SJSA1 (cell line): Measurements from ENCODE around the gene BACE1. TPM values are rescaled to one million over a fixed set of nuclear protein-coding genes. Genes with fewer than 3 reads are reported as not detected.

ENCODE experiments used
- DNase-seq, 2 experiments: peaks; one replicate each; pipeline ENCODE4 v3.0.0-alpha.2; 2015 to 2020; ENCODE audit warnings: low spot score in 2 of 2, low read depth in 1 of 2
- H3K27ac ChIP-seq: fragments of 250-450 bp; sonication (Bioruptor Pico); 2 replicates; pipeline ENCODE4 v1.5.1; 2020; ENCODE audit warnings: mild to moderate bottlenecking, moderate library complexity
- H3K27me3 ChIP-seq: fragments of 250-450 bp; sonication (Bioruptor Pico); replicated peaks from 2 replicates; pipeline ENCODE4 v1.5.1; 2020; ENCODE audit warnings: mild to moderate bottlenecking, moderate library complexity
- H3K36me3 ChIP-seq: fragments of 250-450 bp; sonication (Bioruptor Pico); 2 replicates; pipeline ENCODE4 v1.5.1; 2020; ENCODE audit warnings: mild to moderate bottlenecking
- H3K4me1 ChIP-seq: fragments of 250-450 bp; sonication (Bioruptor Pico); replicated peaks from 2 replicates; pipeline ENCODE4 v1.6.1; 2021; ENCODE audit warnings: mild to moderate bottlenecking
- H3K4me3 ChIP-seq: fragments of 250-450 bp; sonication (Bioruptor Pico); 2 replicates; pipeline ENCODE4 v1.5.1; 2020; ENCODE audit warnings: mild to moderate bottlenecking
- H3K9me3 ChIP-seq: fragments of 250-450 bp; sonication (Bioruptor Pico); replicated peaks from 2 replicates; pipeline ENCODE4 v1.5.1; 2020; ENCODE audit warnings: mild to moderate bottlenecking
- total RNA-seq: library from RNA; depleted of rRNA; stranded (reverse); fragments of >200 nt; shearing (Covaris generic); gene quantifications from 2 replicates; pipeline ENCODE4 v1.2.3, GENCODE V29; 2014

BACE1 gene
- total RNA-seq, 1 experiment from 2014 or later, result 22.7 TPM

GRCh38 chr11:117299351-117300282 lies 16.4 kb downstream of the BACE1 start:
- H3K27me3 ChIP-seq, result no peaks in the 10 kb centered on the region
- no peaks in the 10 kb centered on the region for H3K4me1 ChIP-seq
- no peak for DNase-seq
- H3K27ac ChIP-seq, result no peak overlapping the region
- no peak overlapping the region for H3K4me3 ChIP-seq
- no peaks in the 10 kb centered on the region for H3K9me3 ChIP-seq
- no peaks in the 10 kb centered on the region for H3K36me3 ChIP-seq

- Histone ChIP-seq H3K36me3 (no peaks in the 10 kb centered on the region), H3K4me3 (no peak overlapping the region), H3K27ac (no peak overlapping the region), H3K9me3 (no peaks in the 10 kb centered on the region), H3K4me1 (no peaks in the 10 kb centered on the region), H3K27me3 (no peaks in the 10 kb centered on the region)
- DNase-seq, result no peak
These were observed 17.9 kb downstream of the BACE1 start for GRCh38 chr11:117298195-117298594.

DNA sequence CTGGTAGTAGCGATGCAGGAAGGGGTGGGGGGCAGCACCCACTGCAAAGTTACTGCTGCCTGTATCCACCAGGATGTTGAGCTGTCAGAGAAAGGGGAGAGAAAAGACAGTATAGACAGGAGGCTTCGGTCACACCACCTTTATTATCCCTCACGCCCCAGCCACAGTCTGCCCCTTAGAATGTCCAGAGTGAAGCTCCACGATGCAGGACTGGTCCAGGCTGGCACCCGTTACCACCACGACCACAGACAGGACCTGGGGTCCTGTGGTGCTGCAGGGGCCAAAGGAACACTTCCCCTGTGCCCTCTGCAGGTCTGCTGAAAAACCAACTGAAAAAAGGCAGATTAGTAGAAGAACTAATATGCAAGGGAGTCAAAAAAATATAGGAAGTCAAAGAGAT lies 19.2 kb downstream of the BACE1 start:
- Histone ChIP-seq H3K27me3 (no peaks in the 10 kb centered on the region), H3K4me1 (no peaks in the 10 kb centered on the region), H3K9me3 (no peaks in the 10 kb centered on the region), H3K4me3 (no peak overlapping the region), H3K36me3 (no peaks in the 10 kb centered on the region), H3K27ac (no peak overlapping the region)
- DNase-seq, result no peak

GRCh38 chr11:117295438-117296137 lies 20.5 kb downstream of the BACE1 start:
- H3K27ac ChIP-seq, result no peak overlapping the region
- DNase-seq, result no peak
- H3K4me1 ChIP-seq, result no peaks in the 10 kb centered on the region
- H3K27me3 ChIP-seq, result no peaks in the 10 kb centered on the region
- H3K4me3 ChIP-seq, result no peak overlapping the region
- peaks cover 5% of the 10 kb centered on the region; the same call in 1 of the 2 replicates for H3K36me3 ChIP-seq
- no peaks in the 10 kb centered on the region for H3K9me3 ChIP-seq

- H3K27ac ChIP-seq, result no peak overlapping the region
- H3K4me3 ChIP-seq, result no peak overlapping the region
- H3K27me3 ChIP-seq, result no peaks in the 10 kb centered on the region
- H3K36me3 ChIP-seq, result peaks cover 10% of the 10 kb centered on the region; the same call in 1 of the 2 replicates
- no peak for DNase-seq
- no peaks in the 10 kb centered on the region for H3K9me3 ChIP-seq
- H3K4me1 ChIP-seq, result no peaks in the 10 kb centered on the region
These were observed 23.4 kb downstream of the BACE1 start for GRCh38 chr11:117292616-117293015.

DNA sequence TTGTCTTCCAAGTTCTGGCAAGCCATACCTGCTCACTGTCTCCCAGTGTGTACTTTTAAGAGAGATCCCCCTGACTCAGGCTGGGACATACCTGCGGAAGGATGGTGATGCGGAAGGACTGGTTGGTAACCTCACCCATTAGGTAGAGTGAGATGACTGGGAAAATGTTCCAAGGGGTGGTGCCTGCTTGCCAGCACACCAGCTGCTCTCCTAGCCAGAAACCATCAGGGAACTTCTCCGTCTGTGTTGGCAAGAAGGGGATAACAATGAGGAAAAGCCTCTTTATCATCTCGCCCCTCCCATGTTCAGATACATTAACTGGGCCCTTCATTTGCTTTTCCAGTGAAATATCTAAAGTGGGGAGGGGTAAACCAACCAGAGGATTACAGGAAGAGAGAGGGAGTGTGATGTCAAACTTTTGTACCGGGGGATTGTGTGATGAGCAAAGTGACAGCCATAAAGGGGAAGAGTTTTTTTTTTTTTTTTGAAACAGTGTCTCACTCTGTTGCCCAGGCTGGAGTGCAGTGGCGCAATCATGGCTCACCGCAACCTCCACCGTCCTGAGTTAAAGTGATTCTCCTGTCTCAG lies 25.2 kb downstream of the BACE1 start, which contains the start of gene BACE1-AS:
Gene BACE1-AS, plus strand, starts transcription at position 538 of the 588 bp plus-strand sequence.
- H3K9me3 ChIP-seq, result no peaks in the 10 kb centered on the region
- H3K36me3 ChIP-seq, result peaks cover 10% of the 10 kb centered on the region
- no peak for DNase-seq
- no peak within 1 kb of the TSS for H3K27ac ChIP-seq
- H3K4me3 ChIP-seq, result no peak within 1 kb of the TSS
- H3K4me1 ChIP-seq, result no peaks in the 10 kb centered on the region
- H3K27me3 ChIP-seq, result no peaks in the 10 kb centered on the region

DNA sequence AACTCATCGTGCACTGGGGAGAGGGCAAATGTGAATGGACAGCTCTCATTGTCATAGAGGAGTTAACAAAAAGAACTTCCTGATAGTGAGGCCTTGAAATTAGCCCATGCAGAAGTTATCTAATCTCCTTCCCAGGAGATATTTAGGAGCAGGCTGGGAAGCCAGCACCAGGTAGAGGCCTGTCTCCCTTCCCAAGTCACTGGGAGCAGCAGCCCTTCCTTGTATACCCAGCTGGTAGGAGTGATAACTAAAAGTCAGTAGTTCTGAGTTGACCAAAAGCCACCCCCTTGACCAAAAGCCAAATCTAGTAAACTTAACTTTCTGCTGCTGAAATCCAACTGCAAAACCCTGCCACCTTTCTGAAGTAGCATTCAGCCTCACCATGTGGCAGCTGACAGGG lies 26.3 kb downstream of the BACE1 start:
- Histone ChIP-seq H3K9me3 (no peaks in the 10 kb centered on the region), H3K4me3 (no peak overlapping the region), H3K27me3 (no peaks in the 10 kb centered on the region), H3K4me1 (no peaks in the 10 kb centered on the region), H3K27ac (no peak overlapping the region), H3K36me3 (peaks cover 12% of the 10 kb centered on the region)
- DNase-seq, result no peak

GRCh38 chr11:117287668-117288067 lies 28.4 kb downstream of the BACE1 start:
- H3K36me3 ChIP-seq, result peaks cover 14% of the 10 kb centered on the region
- no peak overlapping the region for H3K27ac ChIP-seq
- H3K9me3 ChIP-seq, result no peaks in the 10 kb centered on the region
- H3K27me3 ChIP-seq, result no peaks in the 10 kb centered on the region
- no peaks in the 10 kb centered on the region for H3K4me1 ChIP-seq
- H3K4me3 ChIP-seq, result no peak overlapping the region
- DNase-seq, result no peak

GRCh38 chr11:117286588-117286987 lies 29.5 kb downstream of the BACE1 start:
- no peak for DNase-seq
- Histone ChIP-seq H3K4me1 (peaks cover 10% of the 10 kb centered on the region), H3K36me3 (peaks cover 20% of the 10 kb centered on the region), H3K27me3 (no peaks in the 10 kb centered on the region), H3K9me3 (no peaks in the 10 kb centered on the region), H3K27ac (no peak overlapping the region), H3K4me3 (no peak overlapping the region)

DNA sequence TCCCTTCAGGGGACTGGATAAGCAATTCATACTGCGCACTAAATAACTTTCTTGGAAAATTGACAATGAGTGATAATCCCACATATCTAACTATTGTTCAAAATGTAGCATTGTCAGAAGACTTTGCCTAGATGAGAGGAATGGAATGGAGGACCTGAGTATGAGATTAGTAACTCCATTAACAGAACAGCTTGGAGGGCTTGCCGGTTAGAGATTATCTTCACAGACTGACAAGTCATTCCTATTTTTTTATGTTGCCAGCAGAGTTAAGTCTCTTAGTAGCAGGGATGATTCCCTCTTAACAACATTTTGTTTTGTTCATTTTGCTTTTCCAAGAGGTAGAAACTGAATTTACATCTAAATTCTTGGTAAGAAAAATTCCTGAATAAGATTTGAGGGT lies 32.0 kb downstream of the BACE1 start:
- no peak for DNase-seq
- Histone ChIP-seq H3K27ac (no peak overlapping the region), H3K9me3 (no peaks in the 10 kb centered on the region), H3K27me3 (no peaks in the 10 kb centered on the region), H3K4me1 (peaks cover 27% of the 10 kb centered on the region), H3K4me3 (no peak overlapping the region), H3K36me3 (peaks cover 12% of the 10 kb centered on the region)

DNA sequence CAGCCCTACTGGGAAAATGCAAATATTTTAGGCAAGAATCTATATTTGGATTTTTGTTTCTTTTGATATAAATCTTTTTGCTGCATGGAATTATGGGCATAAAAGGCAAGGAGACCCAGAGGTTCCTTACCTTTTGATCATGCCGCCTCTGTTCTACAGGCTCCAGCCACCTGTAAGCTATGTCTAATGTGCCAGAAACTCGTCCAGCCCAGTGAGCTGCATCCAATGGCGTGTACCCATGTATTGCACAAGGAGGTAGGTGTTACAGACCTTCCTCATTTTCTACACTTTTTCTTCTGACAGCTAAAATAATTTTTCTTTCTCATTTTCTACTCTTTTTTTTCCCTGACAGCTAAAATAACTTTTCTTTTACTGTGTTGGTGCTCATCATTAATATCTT lies 33.1 kb downstream of the BACE1 start:
- DNase-seq, result no peak
- H3K4me1 ChIP-seq, result peaks cover 27% of the 10 kb centered on the region
- H3K27me3 ChIP-seq, result no peaks in the 10 kb centered on the region
- no peaks in the 10 kb centered on the region for H3K9me3 ChIP-seq
- H3K4me3 ChIP-seq, result no peak overlapping the region
- peaks cover 12% of the 10 kb centered on the region for H3K36me3 ChIP-seq
- H3K27ac ChIP-seq, result no peak overlapping the region

GRCh38 chr11:117281869-117282268 lies 34.2 kb downstream of the BACE1 start:
- peaks cover 27% of the 10 kb centered on the region for H3K4me1 ChIP-seq
- peaks cover 12% of the 10 kb centered on the region for H3K36me3 ChIP-seq
- H3K27me3 ChIP-seq, result no peaks in the 10 kb centered on the region
- no peak overlapping the region for H3K4me3 ChIP-seq
- H3K27ac ChIP-seq, result peak overlapping the region; percentile 66
- no peak for DNase-seq
- H3K9me3 ChIP-seq, result no peaks in the 10 kb centered on the region

DNA sequence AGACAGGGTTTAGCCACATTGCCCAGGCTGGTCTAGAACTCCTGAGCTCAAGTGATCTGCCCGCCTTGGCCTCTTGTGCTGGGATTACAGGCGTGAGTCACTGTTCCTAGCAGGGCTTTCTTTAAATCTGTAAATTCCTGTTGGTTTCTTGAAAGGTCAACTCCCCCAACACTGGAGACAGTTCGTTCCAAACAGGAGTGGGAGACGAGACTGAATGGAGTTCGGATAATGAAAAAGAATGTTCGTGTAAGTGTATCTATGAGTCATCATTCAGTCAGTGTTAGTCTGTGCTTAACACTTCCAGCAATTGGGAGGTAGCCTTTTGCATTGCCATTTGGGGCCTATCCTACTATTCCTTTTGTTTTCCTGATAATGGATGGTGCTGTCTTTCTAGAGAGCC lies 34.9 kb downstream of the BACE1 start:
- Histone ChIP-seq H3K4me3 (no peak overlapping the region), H3K27ac (peak overlapping the region; percentile 66), H3K4me1 (peaks cover 30% of the 10 kb centered on the region), H3K27me3 (no peaks in the 10 kb centered on the region), H3K36me3 (peaks cover 12% of the 10 kb centered on the region), H3K9me3 (no peaks in the 10 kb centered on the region)
- DNase-seq, result peak; percentile 82 to 89
